Nephron (organoid): ENCODE measurements around the gene ETS1.

Source experiments
- H3K27ac Mint-ChIP-seq, 3 experiments: 2 replicates each; pipeline ENCODE4 v1.8.0; 2020; ENCODE audit warnings: mixed read lengths in 3 of 3, mild to moderate bottlenecking in 2 of 3, moderate library complexity in 1 of 3
- H3K27me3 Mint-ChIP-seq: 2 replicates; pipeline ENCODE4 v1.8.0; 2021; ENCODE audit warnings: low read depth, mild to moderate bottlenecking, moderate library complexity, mixed read lengths
- H3K36me3 Mint-ChIP-seq: 2 replicates; pipeline ENCODE4 v1.8.0; 2020; ENCODE audit warnings: low read depth, mixed read lengths
- H3K4me1 Mint-ChIP-seq: 2 replicates; pipeline ENCODE4 v1.8.0; 2020; ENCODE audit warnings: mixed read lengths
- H3K4me3 Mint-ChIP-seq, 3 experiments: 2 replicates each; pipeline ENCODE4 v1.8.0; 2020; ENCODE audit warnings: mild to moderate bottlenecking in 3 of 3, mixed read lengths in 3 of 3, moderate library complexity in 2 of 3
- H3K9me3 Mint-ChIP-seq: 2 replicates; pipeline ENCODE4 v1.8.0; 2020; ENCODE audit warnings: mixed read lengths
- CTCF ChIP-seq, 3 experiments: fragments of 200-600 bp; sonication (generic); IDR thresholded peaks; one replicate each; pipeline ENCODE4 v1.5.0; 2021; ENCODE audit warnings: antibody characterized with exemption in 3 of 3; ENCODE audit not compliant: unreplicated experiment in 3 of 3

ETS1 gene

GRCh38 chr11:128531588-128531987 lies 55.8 kb downstream of the ETS1 start:
- no peak for TF ChIP-seq CTCF (IDR thresholded peaks at IDR 0.05; ENCODE audit: unreplicated experiment in 3 of 3)
- H3K4me3 Mint-ChIP-seq = no peak overlapping the region
- H3K27ac Mint-ChIP-seq = no peak overlapping the region
- no peaks in the 10 kb centered on the region for H3K9me3 Mint-ChIP-seq
- H3K36me3 Mint-ChIP-seq = no peaks in the 10 kb centered on the region
- peaks cover 24% of the 10 kb centered on the region for H3K27me3 Mint-ChIP-seq
- peaks cover 23% of the 10 kb centered on the region for H3K4me1 Mint-ChIP-seq

DNA sequence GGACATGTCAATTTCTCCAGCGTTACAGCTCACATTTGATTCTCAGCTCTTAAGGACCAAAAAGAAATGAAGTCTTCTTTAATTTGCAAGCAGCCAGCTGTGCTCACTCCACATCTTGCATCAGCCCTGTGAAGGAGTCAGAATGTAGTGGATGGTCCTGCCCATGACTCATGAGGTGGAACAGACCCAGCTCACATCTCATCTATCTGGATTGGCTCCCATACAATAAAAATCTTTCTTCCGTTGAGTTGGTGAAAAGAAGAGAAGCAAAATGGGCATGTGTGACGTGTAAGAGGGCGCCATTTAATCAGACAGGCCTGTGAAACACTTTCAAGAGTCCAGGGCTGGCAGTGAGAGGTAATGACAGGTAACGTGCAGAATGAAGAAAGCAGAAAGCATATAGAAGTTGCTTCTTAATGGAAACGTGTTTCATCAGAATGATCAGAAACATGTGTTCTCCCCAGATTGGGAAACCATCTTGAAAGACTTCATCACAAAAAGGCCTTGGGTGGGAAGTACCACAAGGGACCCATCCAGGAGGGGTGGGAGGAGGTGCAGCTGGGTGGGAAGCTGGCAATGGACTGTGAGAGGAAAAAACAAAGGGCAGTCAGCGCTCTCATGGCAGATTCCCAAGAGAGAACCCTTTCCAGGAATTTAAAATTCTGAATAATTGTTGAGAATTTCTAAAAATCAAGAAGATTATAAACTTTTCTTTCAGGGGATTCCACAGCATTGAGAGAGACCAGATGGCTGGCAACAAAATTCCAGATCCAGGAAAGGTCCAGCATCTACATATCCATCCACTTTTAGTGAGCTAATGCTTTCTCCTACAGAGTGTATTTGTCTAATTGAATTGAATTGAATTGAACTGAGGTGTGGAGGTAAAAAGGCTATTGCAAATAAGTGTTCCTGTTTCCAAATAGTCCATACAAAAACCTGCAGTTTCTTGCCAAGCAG lies 57.0 kb downstream of the ETS1 start:
- Mint-ChIP-seq H3K4me1 (peaks cover 17% of the 10 kb centered on the region), H3K27ac (peak overlapping the region in 1 of 3 experiments; percentile 3), H3K36me3 (no peaks in the 10 kb centered on the region), H3K4me3 (no peak overlapping the region), H3K27me3 (peaks cover 35% of the 10 kb centered on the region), H3K9me3 (no peaks in the 10 kb centered on the region)
- no peak for TF ChIP-seq CTCF (IDR thresholded peaks at IDR 0.05; ENCODE audit: unreplicated experiment in 3 of 3)

DNA sequence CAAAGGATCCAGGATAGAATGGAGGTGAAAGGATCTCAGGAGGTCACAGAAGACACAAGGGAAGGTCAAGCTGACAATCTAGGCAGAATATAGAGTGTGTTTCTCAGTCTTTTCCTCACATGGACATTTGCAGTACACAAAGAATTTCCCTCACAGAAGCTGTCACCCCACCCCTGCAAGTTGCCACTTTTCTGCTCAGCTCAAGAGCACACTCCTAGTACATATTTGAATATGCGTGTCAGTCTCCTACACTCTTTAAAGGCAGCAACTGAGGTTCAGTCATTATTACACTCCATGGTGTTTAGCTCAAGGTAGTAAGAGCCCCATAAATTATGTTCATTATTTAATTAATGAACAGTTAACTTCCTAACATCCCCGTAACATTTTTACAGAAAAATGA lies 59.1 kb downstream of the ETS1 start:
- H3K27me3 Mint-ChIP-seq = peaks cover 40% of the 10 kb centered on the region
- H3K27ac Mint-ChIP-seq = no peak overlapping the region
- H3K4me3 Mint-ChIP-seq = no peak overlapping the region
- no peaks in the 10 kb centered on the region for H3K9me3 Mint-ChIP-seq
- H3K4me1 Mint-ChIP-seq = peaks cover 23% of the 10 kb centered on the region
- no peaks in the 10 kb centered on the region for H3K36me3 Mint-ChIP-seq
- no peak for TF ChIP-seq CTCF (IDR thresholded peaks at IDR 0.05; ENCODE audit: unreplicated experiment in 3 of 3)

DNA sequence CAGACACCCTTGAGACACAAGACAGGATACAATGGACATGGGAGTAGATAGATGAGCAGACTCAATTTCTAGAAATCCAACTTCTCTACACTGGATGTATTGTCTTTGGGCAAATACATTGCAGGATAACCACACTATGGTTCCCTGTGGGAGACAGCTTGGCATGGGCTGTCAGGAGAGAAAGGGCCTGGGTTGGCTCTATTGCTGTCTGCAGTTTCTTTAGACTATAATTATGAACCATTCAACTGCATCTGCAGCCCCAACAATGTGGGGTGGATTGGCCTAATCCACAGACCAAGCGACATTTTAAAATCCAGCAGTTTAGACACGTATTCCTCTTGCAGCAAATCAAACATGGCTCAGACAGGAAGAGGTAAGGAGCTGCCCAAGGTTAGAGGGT lies 60.3 kb downstream of the ETS1 start:
- Mint-ChIP-seq H3K4me3 (no peak overlapping the region), H3K4me1 (peaks cover 23% of the 10 kb centered on the region), H3K36me3 (no peaks in the 10 kb centered on the region), H3K27me3 (peaks cover 45% of the 10 kb centered on the region), H3K9me3 (no peaks in the 10 kb centered on the region), H3K27ac (no peak overlapping the region)
- no peak for TF ChIP-seq CTCF (IDR thresholded peaks at IDR 0.05; ENCODE audit: unreplicated experiment in 3 of 3)

DNA sequence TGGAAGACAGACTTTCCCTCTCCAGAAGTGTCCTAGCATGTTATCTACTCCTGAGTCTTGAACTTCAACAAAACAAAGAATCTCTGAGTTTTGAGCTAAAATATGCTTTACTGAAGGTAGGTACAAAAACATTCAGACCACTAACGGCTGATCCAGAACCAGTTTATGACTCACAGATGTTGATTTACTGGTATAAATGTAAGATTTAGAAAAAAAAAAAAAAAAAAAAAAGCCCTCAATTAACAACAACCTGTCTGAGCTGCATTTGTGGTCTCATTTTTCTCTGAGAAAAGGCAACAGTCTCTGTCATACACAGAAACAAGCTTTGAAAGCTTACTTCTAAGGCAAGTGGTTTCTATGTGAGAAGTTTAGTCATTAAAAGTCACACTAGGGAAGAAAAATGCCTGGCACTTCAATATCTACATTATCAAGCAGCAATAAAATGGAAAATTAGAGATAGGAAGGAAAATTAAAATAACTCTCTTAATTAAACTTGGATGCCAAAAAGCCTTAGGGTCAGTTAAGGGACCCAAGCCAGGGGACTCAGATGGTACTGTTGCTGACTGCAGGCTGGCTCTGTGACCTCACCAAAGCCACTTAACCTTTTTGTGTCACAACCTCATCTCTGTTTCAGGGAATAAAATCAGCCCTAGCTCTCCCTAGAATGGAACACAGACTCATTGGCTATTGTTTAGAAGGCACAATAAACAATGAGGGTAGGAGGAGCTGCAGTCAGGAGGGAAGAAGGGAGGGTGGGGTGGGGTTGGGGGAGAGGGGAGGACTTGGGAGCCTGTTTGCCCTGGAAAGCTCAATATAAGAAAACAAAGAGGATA lies 61.7 kb downstream of the ETS1 start:
- peaks cover 30% of the 10 kb centered on the region for H3K4me1 Mint-ChIP-seq
- H3K27me3 Mint-ChIP-seq = peaks cover 45% of the 10 kb centered on the region
- TF ChIP-seq CTCF (IDR thresholded peaks at IDR 0.05; ENCODE audit: unreplicated experiment in 3 of 3) = no peak
- no peaks in the 10 kb centered on the region for H3K36me3 Mint-ChIP-seq
- no peaks in the 10 kb centered on the region for H3K9me3 Mint-ChIP-seq
- H3K4me3 Mint-ChIP-seq = no peak overlapping the region
- H3K27ac Mint-ChIP-seq = no peak overlapping the region
